H1 (cell line): Measurements from ENCODE around the gene MT1B. TPM values are rescaled to one million over a fixed set of nuclear protein-coding genes. Genes with fewer than 3 reads are reported as not detected.

Source experiments
- CTCF ChIA-PET: fragments of 300-600 bp; sonication (Branson Sonifier 250); formaldehyde crosslinking; loops from one replicate; lab custom pipeline; 2021; ENCODE audit not compliant: partially characterized antibody; lab: Charles Lee
- POLR2A ChIA-PET: fragments of 300-600 bp; sonication (Branson Sonifier 250); formaldehyde crosslinking; loops from one replicate; lab custom pipeline; 2021; ENCODE audit warnings: inconsistent platforms; ENCODE audit not compliant: partially characterized antibody; lab: Charles Lee
- DNase-seq, 2 experiments: peaks; one replicate each; pipeline versions ENCODE4 v3.0.0 to v3.0.0-alpha.2; 2010 to 2022; ENCODE audit warnings: low spot score in 2 of 2, low read depth in 1 of 2, mixed read lengths in 1 of 2
- FAIRE-seq: peaks from 2 replicates; lab custom pipeline; 2011; peaks lifted over from hg19 to GRCh38; lab: Jason Lieb, UNC
- H2AFZ ChIP-seq: 2 replicates; pipeline ENCODE4 v1.8.1; 2012; ENCODE audit warnings: low read length, inconsistent platforms
- H2AK5ac ChIP-seq: 2 replicates; pipeline ENCODE4 v1.6.1; 2013; ENCODE audit warnings: low read depth, low read length
- H2BK120ac ChIP-seq: replicated peaks from 2 replicates; pipeline ENCODE3; 2013; ENCODE audit warnings: low read depth, low read length, inconsistent platforms
- H2BK12ac ChIP-seq: 2 replicates; pipeline ENCODE4 v1.6.1; 2013; ENCODE audit warnings: low read depth, low read length
- H2BK15ac ChIP-seq: 2 replicates; pipeline ENCODE4 v1.6.1; 2013; ENCODE audit warnings: low read length
- H2BK20ac ChIP-seq: 2 replicates; pipeline ENCODE4 v1.6.1; 2013; ENCODE audit warnings: low read length
- H2BK5ac ChIP-seq: 2 replicates; pipeline ENCODE4 v1.6.1; 2013; ENCODE audit warnings: low read depth, low read length
- H3K14ac ChIP-seq: 2 replicates; pipeline ENCODE4 v1.6.1; 2013; ENCODE audit warnings: inconsistent platforms; ENCODE audit not compliant: insufficient read length
- H3K18ac ChIP-seq: 2 replicates; pipeline ENCODE4 v1.6.1; 2013; ENCODE audit warnings: low read length; ENCODE audit errors: extremely low read depth
- H3K23ac ChIP-seq: 2 replicates; pipeline ENCODE4 v1.6.1; 2013; ENCODE audit warnings: inconsistent platforms; ENCODE audit not compliant: insufficient read length
- H3K23me2 ChIP-seq: 2 replicates; pipeline ENCODE4 v1.6.1; 2013; ENCODE audit warnings: low read depth, low read length
- H3K27ac ChIP-seq: 2 replicates; pipeline ENCODE4 v1.6.1; 2011; ENCODE audit warnings: low read depth, low read length, inconsistent platforms
- H3K27me3 ChIP-seq, 4 experiments: replicated peaks in 1 of 4; 1 replicate in 1 of 4; 2 replicates in 3 of 4; pipeline versions ENCODE4 v1.6.1 to v1.8.1; 2011 to 2013; ENCODE audit warnings: low read length in 3 of 4, mild to moderate bottlenecking in 3 of 4, inconsistent platforms in 2 of 4, mixed read lengths in 2 of 4, moderate library complexity in 1 of 4; ENCODE audit not compliant: control insufficient read depth in 3 of 4, insufficient read depth in 3 of 4; ENCODE audit errors: extremely low read depth in 1 of 4
- H3K36me3 ChIP-seq, 4 experiments: 2 replicates each; pipeline versions ENCODE4 v1.6.1 to v1.8.1; 2011 to 2013; ENCODE audit warnings: mild to moderate bottlenecking in 4 of 4, low read length in 3 of 4, moderate library complexity in 2 of 4, control low read depth in 1 of 4, inconsistent platforms in 1 of 4; ENCODE audit not compliant: insufficient read depth in 4 of 4, control insufficient read depth in 2 of 4
- H3K4ac ChIP-seq: replicated peaks from 2 replicates; pipeline ENCODE3; 2013; ENCODE audit warnings: low read length, low read depth, mixed read lengths, inconsistent platforms; ENCODE audit not compliant: insufficient read length
- H3K4me1 ChIP-seq, 4 experiments: replicated peaks in 1 of 4; 1 replicate in 1 of 4; 2 replicates in 3 of 4; pipeline versions ENCODE4 v1.6.1 to v1.8.1; 2011 to 2013; ENCODE audit warnings: low read length in 3 of 4, inconsistent platforms in 2 of 4, mixed read lengths in 1 of 4; ENCODE audit not compliant: insufficient read depth in 4 of 4, control insufficient read depth in 3 of 4
- H3K4me2 ChIP-seq, 2 experiments: 2 replicates each; pipeline versions ENCODE4 v1.6.1 to v1.8.1; 2011 to 2013; ENCODE audit warnings: low read depth in 2 of 2, low read length in 2 of 2, control low read depth in 1 of 2, inconsistent platforms in 1 of 2, mild to moderate bottlenecking in 1 of 2; ENCODE audit not compliant: insufficient read depth in 1 of 2
- H3K4me3 ChIP-seq, 4 experiments: fragments of 200-600, 300-600 bp in 1 of 4; sonication (generic), shearing (Covaris generic), sonication (Bioruptor Twin) in 1 of 4; 2 replicates each; pipeline versions ENCODE4 v1.5.1 to v1.8.1; 2011 to 2016; ENCODE audit warnings: low read length in 4 of 4, low read depth in 3 of 4, control low read depth in 2 of 4, inconsistent platforms in 2 of 4, mild to moderate bottlenecking in 2 of 4, mixed read lengths in 1 of 4, moderate library complexity in 1 of 4; ENCODE audit not compliant: insufficient read depth in 2 of 4; ENCODE audit errors: extremely low read depth in 1 of 4
- H3K56ac ChIP-seq: replicated peaks from 2 replicates; pipeline ENCODE3; 2013; ENCODE audit warnings: low read depth, mild to moderate bottlenecking, mixed read lengths, low read length, inconsistent platforms; ENCODE audit not compliant: insufficient read length
- H3K79me1 ChIP-seq: 2 replicates; pipeline ENCODE4 v1.6.1; 2013; ENCODE audit warnings: low read depth, low read length, control low read depth
- H3K79me2 ChIP-seq, 2 experiments: 2 replicates each; pipeline versions ENCODE4 v1.6.1 to v1.8.1; 2012 to 2013; ENCODE audit warnings: low read length in 2 of 2, mild to moderate bottlenecking in 2 of 2, inconsistent platforms in 1 of 2; ENCODE audit not compliant: insufficient read depth in 2 of 2, control insufficient read depth in 1 of 2
- H3K9ac ChIP-seq, 4 experiments: replicated peaks in 1 of 4; 1 replicate in 1 of 4; 2 replicates in 3 of 4; pipeline versions ENCODE4 v1.6.1 to v1.8.1; 2011 to 2013; ENCODE audit warnings: low read depth in 3 of 4, low read length in 3 of 4, control low read depth in 2 of 4, mild to moderate bottlenecking in 2 of 4, moderate library complexity in 2 of 4, inconsistent platforms in 1 of 4; ENCODE audit errors: extremely low read depth in 1 of 4
- H3K9me3 ChIP-seq, 2 experiments: 2 replicates each; pipeline versions ENCODE4 v1.6.1 to v1.8.1; 2012 to 2013; ENCODE audit warnings: mild to moderate bottlenecking in 2 of 2, moderate library complexity in 2 of 2, control low read depth in 1 of 2, inconsistent platforms in 1 of 2, low read depth in 1 of 2, low read length in 1 of 2, mixed read lengths in 1 of 2; ENCODE audit not compliant: insufficient read depth in 2 of 2
- H4K20me1 ChIP-seq, 2 experiments: replicated peaks in 1 of 2; 2 replicates each; pipeline versions ENCODE3 to v1.8.1; 2011 to 2013; ENCODE audit warnings: inconsistent platforms in 2 of 2, low read length in 2 of 2, mild to moderate bottlenecking in 1 of 2; ENCODE audit not compliant: insufficient read depth in 2 of 2, control insufficient read depth in 1 of 2
- H4K5ac ChIP-seq: 2 replicates; pipeline ENCODE4 v1.6.1; 2013; ENCODE audit warnings: low read length, low read depth, mixed read lengths, inconsistent platforms; ENCODE audit not compliant: insufficient read length
- H4K8ac ChIP-seq: 2 replicates; pipeline ENCODE4 v1.8.0; 2013; ENCODE audit warnings: mild to moderate bottlenecking, moderate library complexity, low read length, inconsistent platforms; ENCODE audit not compliant: insufficient read depth; ENCODE audit errors: extremely low read depth
- H4K91ac ChIP-seq: replicated peaks from 2 replicates; pipeline ENCODE3; 2013; ENCODE audit warnings: low read length, mixed read lengths, inconsistent platforms; ENCODE audit not compliant: insufficient read length
- EGR1 ChIP-seq: IDR thresholded peaks from 2 replicates; pipeline ENCODE4 v1.6.1; 2011; ENCODE audit warnings: low read depth, low read length, borderline replicate concordance
- EP300 ChIP-seq, 2 experiments: IDR thresholded peaks; 1 replicate in 1 of 2; 2 replicates in 1 of 2; pipeline ENCODE4 v1.6.1; 2011 to 2012; ENCODE audit warnings: low read depth in 2 of 2, low read length in 2 of 2, mild to moderate bottlenecking in 2 of 2, borderline replicate concordance in 1 of 2, inconsistent platforms in 1 of 2, moderate library complexity in 1 of 2
- GABPA ChIP-seq: IDR thresholded peaks from 2 replicates; pipeline ENCODE4 v1.6.1; 2011; ENCODE audit warnings: mild to moderate bottlenecking, low read length, moderate library complexity, borderline replicate concordance; ENCODE audit not compliant: insufficient read depth
- POLR2A ChIP-seq, 2 experiments: IDR thresholded peaks; 1 replicate in 1 of 2; 2 replicates in 1 of 2; pipeline ENCODE4 v1.6.1; 2011; ENCODE audit warnings: low read depth in 2 of 2, low read length in 2 of 2, mild to moderate bottlenecking in 2 of 2; ENCODE audit errors: control extremely low read depth in 1 of 2
- RNF2 ChIP-seq: fragments of 200-900, 300-1000 bp; sonication (generic); IDR thresholded peaks from 2 replicates; pipeline ENCODE4 v1.7.1; 2016; ENCODE audit warnings: borderline replicate concordance, low read depth, mild to moderate bottlenecking, antibody characterized with exemption, low read length; ENCODE audit not compliant: poor library complexity, severe bottlenecking; ENCODE audit errors: missing control alignments
- SAP30 ChIP-seq: fragments of 300-600 bp; sonication (generic); IDR thresholded peaks from 2 replicates; pipeline ENCODE4 v1.7.1; 2012; ENCODE audit warnings: low read length, moderate library complexity, mild to moderate bottlenecking, inconsistent platforms; ENCODE audit not compliant: insufficient read depth, insufficient replicate concordance
- SIN3A ChIP-seq, 2 experiments: IDR thresholded peaks in 1 of 2; conservative IDR thresholded peaks in 1 of 2; 2 replicates each; pipeline ENCODE4 v1.6.1; 2011 to 2012; ENCODE audit warnings: low read length in 2 of 2, improper control_type of control experiment in 1 of 2, low read depth in 1 of 2, mild to moderate bottlenecking in 1 of 2
- SUZ12 ChIP-seq: fragments of 200-600 bp; sonication (generic); IDR thresholded peaks from 2 replicates; pipeline ENCODE4 v1.6.1; 2012; ENCODE audit warnings: mild to moderate bottlenecking, inconsistent platforms, low read length, moderate library complexity, mixed read lengths
- WGBS, 2 experiments: shearing (Covaris generic) in 1 of 2; methylation state at CpG; one replicate each; pipeline versions ENCODE4 v1.1.6 to v1.1.7; 2013 to 2015; ENCODE audit warnings: low lambda C conversion rate in 2 of 2, mixed read lengths in 2 of 2, inconsistent platforms in 1 of 2, low coverage in 1 of 2, missing lambda C conversion rate in 1 of 2; ENCODE audit not compliant: insufficient replicate concordance in 2 of 2, insufficient coverage in 1 of 2, insufficient read length in 1 of 2; ENCODE audit errors: extremely low coverage in 1 of 2, missing lambda C conversion rate in 1 of 2; 5-methylcytosine and 5-hydroxymethylcytosine counted together
- polyA plus RNA-seq, 7 experiments: library from polyadenylated mRNA; depleted of rRNA in 3 of 7; stranded (reverse) in 5 of 7; unstranded in 2 of 7; fragments of >200 nt in 5 of 7; fragments of 200-250 nt in 2 of 7; gene quantifications; 1 replicate in 5 of 7; 2 replicates in 1 of 7; 4 replicates in 1 of 7; pipeline versions ENCODE4 v1.2.1 to v1.2.3, GENCODE V29; 2011 to 2013; ENCODE audit warnings: missing spikeins in 2 of 7, mixed read lengths in 2 of 7
- total RNA-seq: library from RNA; stranded (reverse); fragmentation: NEBNext Ultra II Directional; extraction: Animal tissue kit (Norgen Biotek cat#: 25700); gene quantifications from 2 replicates; pipeline ENCODE4 v1.2.1, GENCODE V29; 2021

Gene MT1B
- total and polyA plus RNA-seq, 2 of the 8 experiments (the other 6 are each of a cell fraction or from before 2014, with no cell fraction given): not detected

DNA sequence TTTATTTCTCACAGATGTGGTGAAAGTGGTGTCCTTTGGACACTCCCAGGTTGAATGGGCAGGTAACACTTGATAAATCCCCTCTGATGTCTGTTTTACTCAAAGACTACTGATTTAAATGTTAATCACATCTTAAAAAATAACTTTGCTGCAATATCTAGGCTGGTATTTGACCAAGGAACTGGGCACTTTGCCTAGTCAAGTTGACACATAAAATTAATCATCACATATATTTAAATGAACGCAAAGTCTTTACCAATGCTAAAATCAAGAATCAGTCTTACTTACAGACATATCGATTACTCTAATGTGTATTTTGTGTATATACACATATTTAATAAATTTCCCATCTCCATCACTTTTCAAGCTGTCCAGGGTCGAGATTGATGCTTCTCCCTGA is 36.3 kb upstream of the MT1B start:
- Histone ChIP-seq H3K9ac (no peak overlapping the region), H3K23ac (no peak overlapping the region), H3K27ac (no peak overlapping the region), H3K4me1 (peaks cover 2 to 17% (median 10%) of the 10 kb centered on the region in 4 experiments), H4K91ac (no peak overlapping the region), H3K56ac (no peak overlapping the region), H2BK12ac (no peak overlapping the region), H3K4me3 (no peak overlapping the region), H3K9me3 (no peaks in the 10 kb centered on the region), H2AFZ (no peak overlapping the region), H3K4ac (no peak overlapping the region), H3K4me2 (no peak overlapping the region), H2BK120ac (no peak overlapping the region), H3K79me2 (no peaks in the 10 kb centered on the region), H4K20me1 (peaks cover 2 to 6% of the 10 kb centered on the region in 2 experiments), H3K36me3 (no peaks in the 10 kb centered on the region), H2BK5ac (no peak overlapping the region), H2AK5ac (no peak overlapping the region), H3K18ac (no peak overlapping the region), H2BK20ac (no peak overlapping the region), H3K27me3 (peaks cover 44 to 81% (median 71%) of the 10 kb centered on the region in 4 experiments), H4K5ac (no peak overlapping the region), H3K14ac (no peak overlapping the region), H3K23me2 (peaks cover 5% of the 10 kb centered on the region; the same call in 1 of the 2 replicates), H4K8ac (no peak overlapping the region), H3K79me1 (no peaks in the 10 kb centered on the region), H2BK15ac (no peak overlapping the region)
- FAIRE-seq (no peak), DNase-seq (no peak)
- WGBS, 2 experiments: 86% methylated on average over 3 of the region's 3 CpGs; no CpG with 5 or more reads in 1 of the 2 experiments
- POLR2A ChIA-PET: interaction anchor here (2.2 to 3.9 kb wide), 2 partner anchors 11 to 53 kb away, joined by 5 to 31 read pairs; partner anchors contain the start of genes MT1E and MT1G
- CTCF ChIA-PET: interaction anchor here (0.7 to 1.5 kb wide), 5 partner anchors 10 to 85 kb away, joined by 3 read pairs; partner anchors contain the start of gene MT1M
- no peak for TF ChIP-seq SUZ12
- no peak for TF ChIP-seq GABPA
- TF ChIP-seq POLR2A (IDR thresholded peaks at IDR 0.05; ENCODE audit: control extremely low read depth in 1 of 2, low read depth in 2 of 2, low read length in 2 of 2): no peak
- no peak for TF ChIP-seq EGR1
- no peak for TF ChIP-seq RNF2
- TF ChIP-seq SAP30: no peak
- TF ChIP-seq SIN3A (conservative IDR thresholded peaks at IDR 0.05 in 1 of 2, IDR thresholded peaks at IDR 0.05 in 1 of 2; ENCODE audit: low read depth in 1 of 2, low read length in 2 of 2): no peak
- TF ChIP-seq EP300 (IDR thresholded peaks at IDR 0.05; ENCODE audit: borderline replicate concordance in 1 of 2, low read depth in 2 of 2, low read length in 2 of 2): no peak
